Epithelial cell of proximal tubule (primary cell): ENCODE data around the gene TCF15. TPM values are rescaled to one million over a fixed set of nuclear protein-coding genes. Genes with fewer than 3 reads are reported as not detected.

ENCODE experiments used
- DNase-seq: peaks from one replicate; pipeline ENCODE4 v3.0.0-alpha.2; 2011; ENCODE audit warnings: low read depth
- H3K4me3 ChIP-seq: 2 replicates; pipeline ENCODE4 v1.5.1; 2011; ENCODE audit warnings: low read depth, mild to moderate bottlenecking, low read length
- total RNA-seq: library from RNA; depleted of rRNA; stranded (reverse); fragments of >200 nt; gene quantifications from 2 replicates; pipeline ENCODE4 v1.2.3, GENCODE V29; 2015
- TF ChIP-seq, protein P1 (sequence below): conservative IDR thresholded peaks from 2 replicates; pipeline ENCODE4 v1.5.1; 2012; ENCODE audit warnings: low read depth, mild to moderate bottlenecking, low read length

TCF15 gene
- total RNA-seq, 1 donor from 2014 or later: 4.0 TPM

DNA sequence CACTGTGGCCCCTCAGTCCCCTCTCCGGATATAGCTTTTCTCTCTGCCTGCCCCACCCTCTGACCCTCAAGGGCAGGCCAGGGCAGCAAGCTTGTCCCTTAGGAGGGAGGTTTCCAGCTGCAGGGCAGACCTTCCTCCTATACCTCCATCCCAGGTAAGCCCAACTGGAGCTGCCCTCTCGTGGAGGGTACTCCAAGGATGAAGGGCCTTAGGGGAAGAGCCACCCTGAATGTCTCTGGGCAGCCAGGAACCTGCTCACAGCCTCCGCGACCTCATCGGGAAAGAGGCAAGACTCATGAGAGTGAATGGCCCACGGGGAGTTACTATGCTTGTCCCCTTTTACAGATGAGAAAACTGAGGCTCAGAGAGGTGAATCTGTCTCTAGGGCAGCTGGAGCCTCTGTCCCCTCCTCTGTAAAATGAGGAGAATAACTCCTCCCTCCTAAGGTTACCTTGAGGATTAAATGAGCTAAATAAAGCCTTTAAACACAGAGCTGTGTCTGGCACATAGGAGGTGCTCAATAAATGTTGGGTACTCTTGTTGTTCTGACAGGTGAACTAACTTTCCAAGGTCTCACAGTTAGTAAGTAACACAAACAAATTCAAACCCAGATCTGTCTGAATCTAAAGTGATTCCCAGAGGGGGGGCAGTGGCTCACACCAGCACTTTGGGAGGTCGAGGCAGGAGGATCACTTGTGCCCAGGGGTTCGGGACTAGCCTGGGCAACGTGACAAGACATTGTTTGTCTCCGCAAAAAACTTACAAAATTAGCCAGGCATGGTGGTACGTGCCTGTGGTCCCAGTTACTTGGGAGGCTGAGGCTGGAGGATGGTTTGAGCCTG lies 30.8 kb upstream of the TCF15 start:
- no peak for DNase-seq
- no peak overlapping the region for H3K4me3 ChIP-seq
- TF ChIP-seq, protein P1, sequence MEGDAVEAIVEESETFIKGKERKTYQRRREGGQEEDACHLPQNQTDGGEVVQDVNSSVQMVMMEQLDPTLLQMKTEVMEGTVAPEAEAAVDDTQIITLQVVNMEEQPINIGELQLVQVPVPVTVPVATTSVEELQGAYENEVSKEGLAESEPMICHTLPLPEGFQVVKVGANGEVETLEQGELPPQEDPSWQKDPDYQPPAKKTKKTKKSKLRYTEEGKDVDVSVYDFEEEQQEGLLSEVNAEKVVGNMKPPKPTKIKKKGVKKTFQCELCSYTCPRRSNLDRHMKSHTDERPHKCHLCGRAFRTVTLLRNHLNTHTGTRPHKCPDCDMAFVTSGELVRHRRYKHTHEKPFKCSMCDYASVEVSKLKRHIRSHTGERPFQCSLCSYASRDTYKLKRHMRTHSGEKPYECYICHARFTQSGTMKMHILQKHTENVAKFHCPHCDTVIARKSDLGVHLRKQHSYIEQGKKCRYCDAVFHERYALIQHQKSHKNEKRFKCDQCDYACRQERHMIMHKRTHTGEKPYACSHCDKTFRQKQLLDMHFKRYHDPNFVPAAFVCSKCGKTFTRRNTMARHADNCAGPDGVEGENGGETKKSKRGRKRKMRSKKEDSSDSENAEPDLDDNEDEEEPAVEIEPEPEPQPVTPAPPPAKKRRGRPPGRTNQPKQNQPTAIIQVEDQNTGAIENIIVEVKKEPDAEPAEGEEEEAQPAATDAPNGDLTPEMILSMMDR: no peak

DNA sequence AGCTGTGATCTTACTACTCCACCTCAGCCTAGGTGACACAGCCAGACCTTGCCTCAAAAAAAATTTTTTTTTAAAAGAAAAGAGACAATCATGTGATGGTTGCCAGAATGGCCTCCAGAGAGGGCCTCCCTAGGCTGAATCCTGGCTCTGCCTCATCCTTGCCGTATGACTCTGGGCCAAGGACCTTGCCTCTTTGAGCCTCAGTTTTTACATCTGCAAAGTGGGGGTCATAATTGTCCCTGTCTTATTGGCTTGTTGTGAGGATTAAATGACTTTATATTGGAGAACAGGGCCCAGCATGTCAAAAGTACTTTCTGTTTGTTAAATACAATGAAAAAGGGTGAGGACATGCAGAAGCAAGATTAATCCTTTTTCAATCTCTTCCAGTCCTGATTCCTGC lies 28.5 kb upstream of the TCF15 start:
- H3K4me3 ChIP-seq: no peak overlapping the region
- TF ChIP-seq, protein P1: no peak
- DNase-seq: no peak

DNA sequence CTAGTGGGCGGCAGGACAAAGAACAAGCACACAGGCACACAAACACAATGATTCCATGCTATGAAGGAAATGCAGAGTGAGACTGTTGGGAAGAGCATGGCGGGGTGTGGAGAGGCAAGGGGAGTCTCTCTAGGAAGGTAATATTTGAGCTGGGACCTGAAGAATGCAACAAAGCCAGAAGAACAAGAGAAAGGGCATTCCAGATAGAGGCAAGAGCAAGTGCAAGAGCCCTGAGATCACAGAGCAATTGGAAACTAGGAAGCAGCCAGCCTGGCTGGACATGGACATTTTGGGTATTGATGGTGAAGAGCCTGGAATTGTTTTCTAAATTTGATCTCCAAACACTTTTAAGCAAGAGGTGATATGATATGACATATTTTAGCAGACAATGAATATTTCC lies 27.4 kb upstream of the TCF15 start:
- TF ChIP-seq, protein P1: no peak
- no peak for DNase-seq
- H3K4me3 ChIP-seq: no peak overlapping the region

DNA sequence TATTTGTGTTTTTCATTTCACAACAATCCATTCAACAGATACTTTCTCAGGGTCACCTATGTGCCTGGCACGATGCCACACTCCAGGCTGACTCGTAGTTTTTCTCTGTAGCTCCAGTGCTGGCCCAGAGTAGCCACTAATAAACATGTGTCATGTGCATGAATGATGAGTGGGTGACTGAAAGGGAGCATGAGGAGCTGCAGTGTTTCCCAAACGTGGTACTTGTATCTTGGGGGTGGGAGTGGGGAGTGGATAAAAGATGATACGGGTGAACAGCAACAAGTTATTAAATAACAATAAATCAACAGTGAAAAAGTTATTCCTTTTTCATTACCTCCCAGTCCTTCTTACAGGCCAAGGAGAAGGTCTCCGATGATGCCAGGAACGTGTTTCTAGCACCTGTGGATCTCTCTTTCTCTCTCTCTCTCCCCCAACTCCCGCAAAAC lies 25.8 kb upstream of the TCF15 start:
- DNase-seq: no peak
- H3K4me3 ChIP-seq: no peak overlapping the region
- TF ChIP-seq, protein P1: no peak

DNA sequence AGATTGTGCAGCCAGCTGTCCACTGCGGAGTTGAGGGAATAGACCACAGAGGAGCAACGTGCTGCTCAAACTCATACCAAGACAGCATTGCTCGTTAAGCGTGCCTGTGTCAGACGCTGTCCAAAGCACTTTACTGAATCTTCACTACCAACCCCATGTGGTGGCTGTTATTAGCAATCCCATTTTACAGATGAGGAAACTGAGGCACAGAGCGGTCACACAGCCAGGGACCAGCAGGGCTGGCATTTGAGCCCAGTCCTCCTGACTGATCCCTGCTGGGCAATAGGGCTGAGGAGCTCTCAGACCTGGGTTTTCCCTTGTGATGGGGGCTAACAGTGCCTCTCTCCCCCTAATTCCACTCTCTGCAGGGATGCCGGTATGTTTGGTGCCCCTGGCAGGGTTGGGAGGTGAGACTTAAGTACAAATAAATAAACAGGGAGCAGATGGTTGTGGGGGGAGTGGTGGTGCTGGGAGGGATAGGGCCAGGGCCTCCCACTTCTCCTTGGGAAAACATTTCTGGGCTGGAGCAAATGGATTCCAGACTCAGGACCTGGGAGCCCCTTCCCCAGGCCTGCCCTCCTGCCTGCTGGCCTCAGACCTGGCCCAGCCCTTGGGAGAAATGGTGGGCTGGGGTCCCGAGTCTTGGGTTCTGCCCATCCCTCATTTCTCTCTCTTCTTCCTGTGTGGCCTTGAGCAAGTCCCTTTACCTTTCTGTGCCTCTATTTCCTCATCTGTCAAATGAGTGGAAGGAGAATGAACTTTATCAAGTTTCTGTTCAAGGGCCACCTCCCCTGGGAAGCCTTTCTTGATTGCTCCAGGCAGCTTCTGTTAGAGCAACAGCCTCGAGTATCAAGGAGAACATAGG lies 25.2 kb upstream of the TCF15 start:
- DNase-seq: no peak
- TF ChIP-seq, protein P1: no peak
- H3K4me3 ChIP-seq: no peak overlapping the region

DNA sequence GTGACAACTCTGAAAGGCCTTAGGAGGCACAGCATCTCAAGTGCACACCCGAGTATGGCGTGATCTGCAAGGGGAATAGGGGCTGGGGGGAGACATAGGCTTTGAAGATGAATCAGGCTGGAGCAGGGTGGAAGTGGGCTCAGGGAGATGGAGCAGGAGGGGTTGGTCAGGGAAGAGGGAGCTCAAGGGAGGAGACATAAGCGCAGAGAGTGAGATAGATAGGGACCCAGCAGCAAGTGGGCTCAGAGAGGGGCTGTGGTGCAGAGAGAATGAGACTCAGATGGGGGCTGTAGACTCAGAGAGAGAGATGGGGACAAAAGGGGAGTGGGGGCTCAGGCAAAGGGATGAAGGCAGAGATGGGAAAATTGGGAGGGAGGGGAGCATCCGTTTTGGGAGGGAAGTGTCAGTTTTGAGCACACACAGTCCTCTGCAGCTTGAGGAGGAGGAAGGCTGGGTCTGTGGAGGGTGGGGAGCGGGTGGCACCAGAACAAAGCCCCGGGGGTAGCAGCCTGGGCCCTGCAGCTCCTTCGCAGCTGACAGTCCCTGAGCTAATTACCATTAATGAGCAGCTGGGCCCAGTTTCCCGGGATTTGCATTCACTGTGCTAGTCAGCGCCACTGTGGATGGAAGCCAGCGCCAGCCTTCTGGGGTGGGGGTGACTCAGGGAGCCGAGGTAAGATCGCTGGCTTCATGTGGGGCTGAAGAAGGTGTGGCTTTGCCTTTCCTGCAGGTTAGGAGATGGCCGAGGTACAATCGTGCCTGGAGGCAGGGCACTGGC lies 24.2 kb upstream of the TCF15 start:
- no peak overlapping the region for H3K4me3 ChIP-seq
- TF ChIP-seq, protein P1: no peak
- no peak for DNase-seq
